Activated CD8-positive, alpha-beta memory T cell treated with anti-CD3 and anti-CD28 coated beads, Interleukin-2, amount 50 U/mL, for 24 hours (primary cell): Measurements from ENCODE around the gene CCNL2.
A peak's percentile ranks its signal among the peaks of the same experiment; 100 is the strongest.
"Not testable (repeated sequence)": the region's sequence is repeated elsewhere in the genome, so short reads cannot be mapped to it uniquely, and the experiment has no call there.

ENCODE experiments used
- DNase-seq: peaks from one replicate; pipeline ENCODE4 v3.0.0-alpha.2; 2020; ENCODE audit errors: extremely low read depth

Gene CCNL2

GRCh38 chr1:1373051-1373814, 25.9 kb downstream of the CCNL2 start:
- DNase-seq: no peak

DNA sequence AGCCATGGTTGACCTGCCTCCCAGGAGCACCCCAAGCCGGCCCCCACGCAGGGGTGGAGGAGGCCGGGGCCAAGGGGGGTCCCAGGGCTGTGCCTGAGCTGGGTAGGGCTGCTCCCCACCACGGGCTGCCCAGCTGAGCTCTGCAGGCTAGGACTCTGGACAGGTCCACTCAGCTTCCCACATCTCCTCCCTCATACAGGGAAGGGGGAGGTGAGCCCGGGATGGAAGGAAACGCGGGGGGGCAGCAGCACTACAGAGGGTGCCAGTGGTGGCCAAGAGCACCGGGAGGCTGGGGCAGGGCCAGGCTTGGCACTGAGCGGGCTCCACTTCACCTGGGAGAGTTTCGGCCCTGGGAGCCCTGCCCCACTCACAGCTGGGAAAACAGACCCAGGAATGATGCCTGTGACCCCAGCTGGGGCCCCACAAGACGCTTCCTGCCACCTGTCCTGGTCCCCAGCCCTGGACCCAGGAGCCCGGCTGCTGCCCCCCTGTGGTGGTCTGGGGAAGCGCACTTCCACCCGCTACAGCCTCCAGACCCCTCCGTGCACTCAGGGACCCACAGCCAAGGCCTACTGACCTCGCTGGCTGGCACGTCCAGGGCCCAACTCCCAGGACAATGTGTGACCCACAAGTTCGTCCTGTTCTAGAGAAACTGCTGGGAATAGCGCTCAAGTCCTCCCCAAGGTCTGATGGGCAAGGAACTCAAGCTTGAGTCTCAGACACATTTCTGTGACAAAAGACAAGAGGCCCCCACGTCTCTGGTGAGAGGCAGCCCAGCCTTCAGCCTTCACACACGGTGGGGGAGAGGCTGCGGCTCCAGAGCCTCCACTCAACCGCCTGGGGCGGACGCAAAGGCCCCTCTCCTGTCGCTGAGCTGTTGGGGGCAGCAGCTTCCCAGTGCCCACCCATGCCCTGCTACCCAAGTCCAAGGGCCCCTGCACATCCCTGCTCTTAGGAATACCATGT, 27.1 kb downstream of the CCNL2 start:
- DNase-seq: peak; percentile 37

DNA sequence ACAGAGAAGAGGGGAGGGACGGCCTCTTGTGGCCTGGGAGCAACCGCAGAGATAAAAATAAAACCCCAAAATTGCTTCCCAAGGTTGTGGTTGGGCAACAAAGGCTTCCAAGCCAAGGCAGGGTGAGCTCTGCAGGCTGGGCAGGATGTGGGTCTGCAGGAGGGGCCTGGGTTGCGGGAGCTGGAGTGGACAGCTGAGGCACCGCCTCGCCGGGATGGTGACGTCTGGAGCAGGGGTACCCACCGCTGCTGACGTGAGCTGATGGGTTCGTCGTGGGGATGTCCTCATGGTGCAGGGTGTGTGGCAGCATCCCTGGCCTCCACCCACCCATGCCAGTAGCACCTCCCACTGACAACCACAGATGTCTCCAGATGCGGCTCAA, 27.8 kb downstream of the CCNL2 start:
- DNase-seq: no peak

DNA sequence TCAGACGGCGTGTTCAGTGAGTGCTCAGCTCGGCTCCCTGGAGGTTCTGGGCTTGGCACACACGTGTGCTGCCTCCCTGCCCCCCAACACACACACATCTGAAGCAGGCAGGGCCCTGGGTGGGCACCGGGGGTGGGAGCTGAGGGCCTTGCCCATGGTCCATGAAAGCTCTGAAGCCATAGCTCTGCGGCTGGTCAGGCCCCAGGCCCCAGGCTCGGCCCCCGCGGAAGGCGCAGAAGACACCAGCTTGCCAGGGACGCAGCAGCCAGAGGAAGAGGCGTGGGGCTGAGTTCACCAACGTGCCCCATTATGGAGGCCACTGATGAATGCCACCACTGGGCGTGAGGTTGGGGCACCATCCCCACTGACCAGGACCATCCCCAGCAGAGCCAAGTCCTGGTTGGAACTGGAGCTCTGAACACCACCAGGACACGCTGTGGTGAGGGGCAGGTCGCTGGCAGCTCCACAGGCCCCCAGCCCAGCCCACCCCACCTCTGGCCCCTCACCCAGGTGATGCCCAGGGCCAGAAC, 28.3 kb downstream of the CCNL2 start:
- no peak for DNase-seq

GRCh38 chr1:1370094-1370493, 29.0 kb downstream of the CCNL2 start:
- not testable (repeated sequence) for DNase-seq

- DNase-seq: no peak
Observed at GRCh38 chr1:1367315-1367714, 31.8 kb downstream of the CCNL2 start.

- DNase-seq: no peak
Observed at GRCh38 chr1:1366699-1367066, 32.5 kb downstream of the CCNL2 start.

DNA sequence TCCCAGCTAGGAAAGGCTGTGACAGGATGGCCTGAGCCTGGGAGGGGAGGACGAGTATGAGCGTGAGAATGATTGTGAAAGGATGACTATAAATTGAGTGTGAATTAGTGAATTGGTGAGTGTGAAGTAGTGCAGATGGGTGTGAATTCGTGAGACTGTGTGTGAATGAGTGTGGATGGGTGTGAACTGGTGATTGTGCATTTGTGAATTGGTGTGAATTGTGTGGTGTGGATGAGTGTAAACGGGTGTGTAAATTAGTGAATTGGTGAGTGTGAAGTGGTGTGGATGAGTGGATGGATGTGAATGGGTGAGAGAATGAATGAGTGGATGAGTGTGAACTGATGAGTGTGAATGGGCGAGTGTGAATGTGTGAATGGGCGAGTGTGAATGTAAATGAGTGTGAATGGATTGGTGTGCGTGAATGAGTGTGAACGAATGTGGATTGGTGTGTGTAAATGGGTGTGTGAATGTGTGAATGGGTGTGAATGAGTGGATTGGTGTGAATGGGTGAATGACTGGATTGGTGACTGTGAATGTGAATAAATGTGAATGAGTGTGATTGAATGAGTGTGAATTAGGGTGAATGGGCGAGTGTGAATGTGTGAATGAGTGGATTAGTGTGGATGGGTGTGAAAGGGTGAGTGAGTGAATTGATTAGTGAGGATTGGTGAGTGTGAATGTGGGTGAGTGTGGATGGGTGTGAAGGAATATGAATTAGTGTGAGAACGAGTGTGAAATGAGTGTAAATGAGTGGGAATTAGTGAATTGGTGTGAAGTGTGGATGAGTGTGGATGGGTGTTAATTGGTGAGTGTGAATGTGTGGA, 33.0 kb downstream of the CCNL2 start:
- DNase-seq: no peak

DNA sequence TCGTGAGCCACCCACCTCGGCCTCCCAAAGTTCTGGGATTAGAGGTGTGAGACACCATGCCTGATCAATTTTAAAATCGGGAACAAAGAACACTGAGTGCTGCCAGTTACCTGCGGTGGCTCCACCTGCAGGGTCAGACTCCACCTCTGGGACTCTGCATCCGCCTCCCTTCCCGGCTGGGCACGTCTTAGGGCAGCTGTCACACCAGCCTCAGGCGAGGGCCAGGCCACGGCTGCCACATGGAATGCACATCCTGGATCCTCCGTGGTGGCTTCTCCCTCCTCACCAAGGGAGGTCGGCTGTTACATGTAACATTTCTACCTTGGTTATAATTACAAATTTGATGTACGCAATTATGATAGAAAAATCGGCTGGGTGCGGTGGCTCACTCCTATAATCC, 34.9 kb downstream of the CCNL2 start:
- no peak for DNase-seq

GRCh38 chr1:1361982-1362423, 37.1 kb downstream of the CCNL2 start:
- no peak for DNase-seq

DNA sequence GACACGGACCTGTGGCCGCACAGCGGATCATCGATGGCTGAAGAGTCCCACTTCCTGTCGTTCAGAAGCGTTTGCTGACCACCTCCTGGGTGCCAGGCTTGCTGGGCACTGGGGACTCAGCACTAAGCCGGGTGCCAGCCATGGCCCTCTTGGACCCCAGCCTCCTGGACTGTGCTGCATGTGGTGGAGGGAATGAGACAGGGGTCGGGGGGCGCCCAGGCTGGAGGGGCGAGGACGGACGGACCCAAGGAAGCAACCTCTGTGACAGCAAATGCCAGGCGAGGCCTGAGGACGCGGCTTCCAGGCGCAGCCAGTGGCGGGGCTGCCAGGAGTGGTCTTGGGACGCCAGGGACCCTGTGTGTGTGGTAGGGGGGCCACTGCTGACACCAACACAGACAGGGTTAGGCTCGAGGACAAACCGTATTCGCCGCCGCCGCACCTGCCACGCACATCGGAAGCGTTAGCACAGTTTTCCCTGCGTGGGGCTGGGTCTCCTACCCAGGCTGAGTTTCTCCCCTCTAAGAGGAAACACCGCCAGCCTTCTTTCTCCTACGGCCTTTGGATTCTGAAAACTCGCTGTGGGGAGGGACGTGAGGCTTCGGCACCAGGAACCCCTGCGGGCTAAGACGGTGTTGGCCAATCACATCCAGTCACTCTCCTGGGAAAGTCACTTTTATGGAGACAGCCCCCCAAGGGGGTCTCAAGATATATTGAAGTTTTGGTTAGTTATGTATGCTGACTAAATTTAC, 37.7 kb downstream of the CCNL2 start:
- no peak for DNase-seq

- no peak for DNase-seq
Observed at GRCh38 chr1:1360506-1361169, 38.5 kb downstream of the CCNL2 start.

DNA sequence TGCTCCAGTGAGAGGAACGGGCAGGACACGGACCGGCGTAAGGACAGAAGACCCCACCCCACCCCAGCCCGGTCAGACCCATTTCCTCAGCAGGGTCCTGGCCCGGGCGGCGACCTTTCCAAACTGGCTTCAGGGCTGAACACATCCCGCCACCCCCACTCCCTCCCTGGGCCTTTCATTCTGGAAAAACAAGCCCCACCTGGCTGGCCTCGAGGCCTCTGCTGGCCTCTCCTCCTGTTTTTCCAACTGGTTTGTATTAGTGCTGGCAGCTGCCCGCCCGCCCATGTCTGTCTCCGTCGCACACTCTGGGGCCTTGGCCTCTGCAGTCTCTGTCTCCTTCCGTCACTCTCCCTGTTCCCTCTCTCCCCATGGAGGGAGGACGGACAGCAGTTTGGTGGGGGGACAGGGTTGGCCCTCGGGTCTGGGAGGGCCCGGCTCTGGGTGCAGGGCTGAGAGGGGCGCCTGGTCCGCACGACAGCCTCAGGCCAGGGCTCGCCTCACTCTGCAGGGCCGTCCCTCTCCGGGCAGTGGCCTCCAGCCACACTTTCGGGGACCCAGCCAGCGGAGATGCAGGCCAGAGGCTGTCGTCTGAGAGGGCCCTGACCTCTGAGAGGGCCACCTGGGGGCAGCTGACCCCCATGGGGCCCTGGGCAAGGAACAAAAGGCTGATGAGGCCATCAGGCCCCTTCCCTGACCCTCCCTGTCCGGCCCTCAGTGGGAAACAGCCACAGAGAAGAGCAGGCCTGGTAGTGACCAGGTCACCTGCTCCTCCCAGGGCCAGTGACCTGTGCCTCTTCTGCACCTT, 39.3 kb downstream of the CCNL2 start:
- no peak for DNase-seq

DNA sequence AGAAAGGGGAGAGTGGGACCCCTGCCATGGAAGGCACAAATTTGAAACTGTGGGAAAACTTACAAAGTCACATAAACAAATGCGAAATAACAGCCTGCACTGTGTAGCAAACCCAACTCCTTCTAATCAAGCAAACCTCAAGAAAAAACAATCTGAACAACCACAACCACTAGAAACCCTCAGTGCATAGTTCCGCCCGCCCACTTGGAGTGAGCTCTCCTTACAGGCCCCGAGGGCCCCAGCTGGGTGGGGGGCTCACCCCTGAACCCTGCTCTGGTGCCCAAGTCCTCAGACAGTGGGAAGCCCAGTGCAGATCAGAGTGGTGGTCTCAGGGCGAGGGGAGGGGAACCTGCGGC, 39.8 kb downstream of the CCNL2 start:
- DNase-seq: no peak

- no peak for DNase-seq
Observed at GRCh38 chr1:1358433-1359271, 40.5 kb downstream of the CCNL2 start, which contains the start of gene MXRA8. Gene MXRA8, minus strand, starts transcription at chr1:1358555. Its CDS starts 51 bp downstream, at chr1:1358504.

GRCh38 chr1:1357871-1358432, 41.2 kb downstream of the CCNL2 start:
- DNase-seq: no peak

DNA sequence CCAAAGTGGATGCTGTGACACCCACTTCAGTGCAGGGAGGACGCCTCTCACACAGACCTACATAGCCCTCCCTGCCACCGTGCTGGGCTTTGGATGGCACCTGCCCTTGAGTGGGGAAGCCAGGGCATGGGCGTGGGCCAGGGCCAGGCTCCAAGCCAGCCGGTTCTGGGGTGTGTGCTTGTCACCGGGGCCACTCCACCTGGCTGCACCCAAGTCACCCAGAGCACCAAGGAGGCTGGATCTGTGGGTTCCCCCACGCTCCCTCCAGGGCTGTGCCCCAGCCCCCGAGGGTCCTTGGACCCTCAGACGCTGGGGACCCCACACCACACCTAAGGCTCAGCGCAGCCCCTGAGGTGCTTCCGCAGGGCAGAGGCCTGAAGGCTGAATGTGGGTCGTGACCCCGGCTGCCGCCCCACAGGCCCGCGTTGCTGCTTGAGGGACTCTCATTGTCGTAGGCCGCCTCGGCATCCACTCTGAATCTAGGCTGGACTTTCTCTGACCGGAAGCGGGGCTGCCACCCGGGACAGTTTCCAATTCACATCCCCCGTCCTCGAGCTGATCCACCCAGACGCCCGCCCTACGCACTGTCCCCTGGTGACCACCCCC, 42.2 kb downstream of the CCNL2 start:
- no peak for DNase-seq
